Panc1 (cell line): ENCODE measurements around the gene ACER1.

Source experiments
- CTCF ChIP-seq: fragments of 450-650 bp; IDR thresholded peaks from 2 replicates; pipeline ENCODE4 v1.5.1; 2017; ENCODE audit warnings: mild to moderate bottlenecking
- POLR2AphosphoS5 ChIP-seq: IDR thresholded peaks from 2 replicates; pipeline ENCODE4 v1.6.1; 2012; ENCODE audit warnings: mild to moderate bottlenecking, low read depth, low read length, moderate library complexity
- REST ChIP-seq, 2 experiments: IDR thresholded peaks; 2 replicates each; pipeline ENCODE4 v1.6.1; 2011 to 2012; ENCODE audit warnings: low read depth in 2 of 2, control low read depth in 1 of 2, low read length in 1 of 2, mild to moderate bottlenecking in 1 of 2, moderate library complexity in 1 of 2; ENCODE audit not compliant: insufficient read depth in 1 of 2
- TCF7L2 ChIP-seq: IDR thresholded peaks from 2 replicates; pipeline ENCODE4 v1.6.1; 2011; ENCODE audit warnings: mild to moderate bottlenecking, low read depth, low read length, inconsistent platforms

- no peak for TF ChIP-seq CTCF
- no peak for TF ChIP-seq POLR2AphosphoS5
- no peak for TF ChIP-seq TCF7L2
- no peak for TF ChIP-seq REST (IDR thresholded peaks at IDR 0.05; ENCODE audit: insufficient read depth in 1 of 2, low read depth in 2 of 2, low read length in 1 of 2)
Measured at GRCh38 chr19:6258812-6259311, 74.5 kb downstream of the ACER1 start.
